Measurements from ENCODE around the gene WNK2.

The WNK2 gene

GRCh38 chr9:93159601-93160471 is 24.1 kb upstream of the WNK2 start:
- peak; percentile 73 for DNase-seq
- in situ Hi-C loops (cut with HindIII; ENCODE audit: low pct_ligation_motif_present, low pct_unique_long_range_greater_than_20kb, low sequenced_read_pairs) = no loop called here

GRCh38 chr9:93161786-93162562 is 22.0 kb upstream of the WNK2 start:
- in situ Hi-C loops (cut with HindIII; ENCODE audit: low pct_ligation_motif_present, low pct_unique_long_range_greater_than_20kb, low sequenced_read_pairs) = no loop called here
- DNase-seq = no peak

GRCh38 chr9:93164085-93164484 is 19.9 kb upstream of the WNK2 start:
- in situ Hi-C loops (cut with HindIII; ENCODE audit: low pct_ligation_motif_present, low pct_unique_long_range_greater_than_20kb, low sequenced_read_pairs) = no loop called here
- no peak for DNase-seq

- DNase-seq = no peak
- in situ Hi-C loops (cut with HindIII; ENCODE audit: low pct_ligation_motif_present, low pct_unique_long_range_greater_than_20kb, low sequenced_read_pairs) = no loop called here
Measured at GRCh38 chr9:93166699-93167098, 17.2 kb upstream of the WNK2 start.

- in situ Hi-C loops (cut with HindIII; ENCODE audit: low pct_ligation_motif_present, low pct_unique_long_range_greater_than_20kb, low sequenced_read_pairs) = no loop called here
- no peak for DNase-seq
Measured at GRCh38 chr9:93167185-93167584, 16.8 kb upstream of the WNK2 start.

- DNase-seq = no peak
- in situ Hi-C loops (cut with HindIII; ENCODE audit: low pct_ligation_motif_present, low pct_unique_long_range_greater_than_20kb, low sequenced_read_pairs) = no loop called here
Measured at GRCh38 chr9:93167838-93168237, 16.1 kb upstream of the WNK2 start.

GRCh38 chr9:93168581-93168980 is 15.4 kb upstream of the WNK2 start:
- in situ Hi-C loops (cut with HindIII; ENCODE audit: low pct_ligation_motif_present, low pct_unique_long_range_greater_than_20kb, low sequenced_read_pairs) = no loop called here
- no peak for DNase-seq

- in situ Hi-C loops (cut with HindIII; ENCODE audit: low pct_ligation_motif_present, low pct_unique_long_range_greater_than_20kb, low sequenced_read_pairs) = no loop called here
- DNase-seq = no peak
Measured at GRCh38 chr9:93169444-93169843, 14.5 kb upstream of the WNK2 start.

GRCh38 chr9:93170571-93170970 is 13.4 kb upstream of the WNK2 start:
- in situ Hi-C loops (cut with HindIII; ENCODE audit: low pct_ligation_motif_present, low pct_unique_long_range_greater_than_20kb, low sequenced_read_pairs) = no loop called here
- no peak for DNase-seq

GRCh38 chr9:93171261-93171990 is 12.5 kb upstream of the WNK2 start:
- no peak for DNase-seq
- in situ Hi-C loops (cut with HindIII; ENCODE audit: low pct_ligation_motif_present, low pct_unique_long_range_greater_than_20kb, low sequenced_read_pairs) = no loop called here

GRCh38 chr9:93172666-93173364 is 11.1 kb upstream of the WNK2 start:
- in situ Hi-C loops (cut with HindIII; ENCODE audit: low pct_ligation_motif_present, low pct_unique_long_range_greater_than_20kb, low sequenced_read_pairs) = no loop called here
- DNase-seq = no peak

- no peak for DNase-seq
- in situ Hi-C loops (cut with HindIII; ENCODE audit: low pct_ligation_motif_present, low pct_unique_long_range_greater_than_20kb, low sequenced_read_pairs) = no loop called here
Measured at GRCh38 chr9:93173365-93174051, 10.4 kb upstream of the WNK2 start.

- no peak for DNase-seq
- in situ Hi-C loops (cut with HindIII; ENCODE audit: low pct_ligation_motif_present, low pct_unique_long_range_greater_than_20kb, low sequenced_read_pairs) = no loop called here
Measured at GRCh38 chr9:93174976-93175375, 9.0 kb upstream of the WNK2 start.

GRCh38 chr9:93177676-93178075 is 6.3 kb upstream of the WNK2 start:
- in situ Hi-C loops (cut with HindIII; ENCODE audit: low pct_ligation_motif_present, low pct_unique_long_range_greater_than_20kb, low sequenced_read_pairs) = no loop called here
- no peak for DNase-seq

GRCh38 chr9:93178851-93179786 is 4.8 kb upstream of the WNK2 start:
- in situ Hi-C loops (cut with HindIII; ENCODE audit: low pct_ligation_motif_present, low pct_unique_long_range_greater_than_20kb, low sequenced_read_pairs) = no loop called here
- DNase-seq = no peak

- in situ Hi-C loops (cut with HindIII; ENCODE audit: low pct_ligation_motif_present, low pct_unique_long_range_greater_than_20kb, low sequenced_read_pairs) = no loop called here
- no peak for DNase-seq
Measured at GRCh38 chr9:93180938-93181337, 3.0 kb upstream of the WNK2 start.
